Measurements from ENCODE around the gene REM2.

REM2 gene, protein sequence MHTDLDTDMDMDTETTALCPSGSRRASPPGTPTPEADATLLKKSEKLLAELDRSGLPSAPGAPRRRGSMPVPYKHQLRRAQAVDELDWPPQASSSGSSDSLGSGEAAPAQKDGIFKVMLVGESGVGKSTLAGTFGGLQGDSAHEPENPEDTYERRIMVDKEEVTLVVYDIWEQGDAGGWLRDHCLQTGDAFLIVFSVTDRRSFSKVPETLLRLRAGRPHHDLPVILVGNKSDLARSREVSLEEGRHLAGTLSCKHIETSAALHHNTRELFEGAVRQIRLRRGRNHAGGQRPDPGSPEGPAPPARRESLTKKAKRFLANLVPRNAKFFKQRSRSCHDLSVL

GRCh38 chr14:22883173-22883976, at the start of gene REM2:
REM2 (plus strand) TSS chr14:22883222; CDS start chr14:22883288, 66 bp downstream.
- no peak for TF ChIP-seq ZFX (IDR thresholded peaks at IDR 0.05; ENCODE audit: borderline replicate concordance)
- no peak for TF ChIP-seq CTCF (IDR thresholded peaks at IDR 0.05)
- H3K27ac ChIP-seq, result no peak within 1 kb of the TSS

DNA sequence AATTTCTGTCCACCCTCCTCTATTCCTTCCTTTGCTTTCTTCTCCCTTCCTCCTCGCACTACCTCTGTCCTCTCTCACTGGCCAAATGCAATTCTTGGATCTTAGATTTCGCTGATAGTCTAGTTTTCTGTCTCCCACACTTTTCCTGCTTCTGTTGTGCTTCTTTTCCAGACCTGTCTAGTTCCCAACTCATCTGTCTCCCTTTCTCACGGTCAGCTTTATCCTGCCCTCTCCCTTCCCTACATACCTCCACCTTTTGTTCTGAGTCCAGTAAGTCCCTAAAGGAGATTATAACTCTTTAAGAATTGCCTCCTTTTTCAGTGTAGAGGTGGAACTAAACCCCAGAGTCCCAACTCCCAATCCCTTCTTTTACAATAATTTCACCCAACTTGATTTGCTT, 47.5 kb upstream of the REM2 start:
- no peak overlapping the region for H3K27ac ChIP-seq
- TF ChIP-seq ZFX (IDR thresholded peaks at IDR 0.05; ENCODE audit: borderline replicate concordance) (no peak), CTCF (IDR thresholded peaks at IDR 0.05) (no peak)

DNA sequence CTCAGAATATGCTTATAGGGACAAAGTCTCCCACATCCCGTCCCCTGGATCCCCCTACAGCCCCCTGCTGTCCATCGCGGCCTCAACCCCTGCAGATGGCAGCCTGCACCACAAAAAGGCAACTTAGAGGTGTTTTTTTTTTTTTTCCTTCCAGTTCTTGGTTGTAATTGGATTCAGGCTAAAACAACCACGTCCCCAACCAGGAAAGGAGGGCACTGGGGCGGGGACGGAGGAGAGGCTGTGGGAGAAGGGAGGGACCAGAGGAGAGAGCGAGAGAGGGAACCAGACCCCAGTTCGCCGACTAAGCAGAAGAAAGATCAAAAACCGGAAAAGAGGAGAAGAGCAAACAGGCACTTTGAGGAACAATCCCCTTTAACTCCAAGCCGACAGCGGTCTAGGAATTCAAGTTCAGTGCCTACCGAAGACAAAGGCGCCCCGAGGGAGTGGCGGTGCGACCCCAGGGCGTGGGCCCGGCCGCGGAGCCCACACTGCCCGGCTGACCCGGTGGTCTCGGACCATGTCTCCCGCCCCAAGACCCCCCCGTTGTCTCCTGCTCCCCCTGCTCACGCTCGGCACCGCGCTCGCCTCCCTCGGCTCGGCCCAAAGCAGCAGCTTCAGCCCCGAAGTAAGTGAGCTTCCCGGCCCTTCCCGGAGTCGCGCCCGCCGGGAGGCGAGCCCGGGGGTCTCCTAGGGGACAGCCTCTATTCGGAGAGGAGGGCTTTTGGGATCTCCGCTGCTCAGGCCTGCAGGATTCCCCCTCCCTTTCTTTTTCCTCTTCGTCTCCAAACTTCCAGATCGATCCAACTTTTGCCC, 46.5 kb upstream of the REM2 start, which contains the start of gene MMP14:
Gene MMP14 (plus strand): TSS at position 285 of the 813 bp plus-strand sequence. CDS start 233 bp downstream, at position 518.
- H3K27ac ChIP-seq, result no peak within 1 kb of the TSS; the same call in 1 of the 2 replicates
- TF ChIP-seq CTCF (IDR thresholded peaks at IDR 0.05), result no peak
- TF ChIP-seq ZFX (IDR thresholded peaks at IDR 0.05; ENCODE audit: borderline replicate concordance), result no peak

GRCh38 chr14:22837114-22837749, 45.8 kb upstream of the REM2 start:
- TF ChIP-seq CTCF (IDR thresholded peaks at IDR 0.05) (no peak), ZFX (IDR thresholded peaks at IDR 0.05; ENCODE audit: borderline replicate concordance) (no peak)
- no peak overlapping the region; the same call in 1 of the 2 replicates for H3K27ac ChIP-seq

DNA sequence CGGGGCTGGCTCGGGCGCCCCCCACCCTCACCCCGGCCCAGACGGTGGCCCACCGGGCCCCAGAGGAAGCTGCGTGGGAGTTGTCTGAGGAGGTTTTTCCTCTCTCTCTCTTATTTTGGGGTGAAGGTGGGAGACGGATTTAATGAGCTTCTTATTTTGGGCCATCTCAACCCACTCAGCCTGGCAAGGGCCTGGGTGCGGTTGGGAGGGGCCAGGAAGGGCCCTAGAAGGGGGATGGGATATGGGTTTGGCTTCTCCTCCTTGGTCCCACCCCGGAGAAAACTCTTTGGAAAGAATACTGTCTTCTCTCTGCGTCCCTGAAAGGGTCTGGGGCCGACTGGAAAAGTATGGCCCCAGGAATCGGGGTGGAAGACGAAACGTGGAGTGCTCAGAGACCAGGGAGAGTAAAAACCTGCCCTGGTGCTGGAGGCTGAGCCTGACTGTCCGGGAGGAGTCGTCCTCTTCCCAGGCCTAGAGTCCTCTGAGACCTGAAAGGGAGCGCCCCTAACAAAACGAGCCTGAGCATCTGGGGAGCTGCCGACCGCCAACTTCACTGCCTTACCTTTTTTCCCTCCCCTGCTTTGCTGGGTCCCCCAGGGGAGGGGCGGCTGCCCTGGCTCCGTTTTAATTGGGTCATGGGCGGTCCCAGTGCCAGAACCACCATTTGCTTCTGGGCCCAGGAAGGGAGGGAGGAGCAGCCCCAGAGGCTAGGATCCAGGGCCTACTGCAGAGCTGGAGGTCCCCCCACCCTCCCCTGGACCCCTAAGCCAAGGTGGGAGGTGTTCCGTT, 45.1 kb upstream of the REM2 start:
- no peak overlapping the region for H3K27ac ChIP-seq
- TF ChIP-seq CTCF (IDR thresholded peaks at IDR 0.05) (no peak), ZFX (IDR thresholded peaks at IDR 0.05; ENCODE audit: borderline replicate concordance) (no peak)

DNA sequence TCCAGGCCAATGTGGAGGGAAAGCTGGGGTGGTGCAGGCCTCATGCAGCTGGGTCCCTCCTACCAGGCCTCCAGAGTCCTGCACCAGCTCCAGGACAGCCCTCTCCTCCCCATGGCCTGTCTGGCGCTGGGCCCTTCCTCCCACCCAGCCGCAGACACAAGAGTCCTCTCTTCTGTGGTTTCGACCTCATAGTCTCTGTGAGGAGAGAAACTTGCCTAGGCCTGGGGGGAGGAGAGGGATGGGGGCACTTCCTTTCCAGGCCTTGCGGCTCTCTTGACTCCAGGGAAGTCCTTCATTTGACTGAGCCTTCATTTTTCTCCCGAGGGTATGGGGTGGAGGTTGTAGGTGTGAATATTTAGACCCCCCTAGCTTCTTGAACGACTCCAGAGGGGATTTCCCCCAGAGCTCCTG, 44.4 kb upstream of the REM2 start:
- TF ChIP-seq ZFX (IDR thresholded peaks at IDR 0.05; ENCODE audit: borderline replicate concordance) (no peak), CTCF (IDR thresholded peaks at IDR 0.05) (no peak)
- H3K27ac ChIP-seq, result no peak overlapping the region
